A549 treated with AZD2906 at 1 μM for 4 hours (cell line): Measurements from ENCODE around the gene PHETA2. TPM values are rescaled to one million over a fixed set of nuclear protein-coding genes. Genes with fewer than 3 reads are reported as not detected.

Experiments used
- total RNA-seq: library from RNA; stranded (reverse); fragments of 200-300 nt; extraction: Qiagen RNA extraction; gene quantifications from 5 replicates; pipeline ENCODE4 v1.2.3, GENCODE V29; 2022

Gene PHETA2, protein sequence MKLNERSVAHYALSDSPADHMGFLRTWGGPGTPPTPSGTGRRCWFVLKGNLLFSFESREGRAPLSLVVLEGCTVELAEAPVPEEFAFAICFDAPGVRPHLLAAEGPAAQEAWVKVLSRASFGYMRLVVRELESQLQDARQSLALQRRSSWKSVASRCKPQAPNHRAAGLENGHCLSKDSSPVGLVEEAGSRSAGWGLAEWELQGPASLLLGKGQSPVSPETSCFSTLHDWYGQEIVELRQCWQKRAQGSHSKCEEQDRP
- not detected in 5 replicates for total RNA-seq

GRCh38 chr22:42074132-42074811, at the start of gene PHETA2:
Gene PHETA2 (plus strand): TSS chr22:42074248. CDS start chr22:42077294, 3,046 bp downstream.

GRCh38 chr22:42070517-42071422, 3.3 kb upstream of the PHETA2 start, which contains the start of gene NAGA:
Gene NAGA (minus strand): TSS chr22:42070812. CDS start chr22:42070297, 515 bp downstream.

GRCh38 chr22:42079319-42080251, 5.5 kb downstream of the PHETA2 start, which contains the start of gene SMDT1:
Gene SMDT1 (plus strand): TSS chr22:42079700. CDS start chr22:42079769, 69 bp downstream.

GRCh38 chr22:42090596-42091454, 16.8 kb downstream of the PHETA2 start, which contains the start of gene NDUFA6:
Gene NDUFA6 (minus strand): TSS chr22:42090772. CDS start chr22:42090744, 28 bp downstream.

Other genes starting within 250 kb of the PHETA2 start
- gene SREBF2, start 241.1 kb upstream of the PHETA2 start, total RNA-seq, result 24.7 to 30.4 TPM (median 28.5 TPM) in 5 replicates
- 0.18 to 0.30 TPM (median 0.23 TPM) in 4 of 5 replicates, not detected in the other for gene SHISA8, start 159.2 kb upstream of the PHETA2 start, total RNA-seq
- gene TNFRSF13C, start 147.4 kb upstream of the PHETA2 start, total RNA-seq, result 0.12 to 0.23 TPM (median 0.14 TPM) in 5 replicates
- 27.0 to 40.5 TPM (median 35.9 TPM) in 5 replicates for gene CENPM, start 127.1 kb upstream of the PHETA2 start, total RNA-seq
- 0.90 to 1.2 TPM (median 1.1 TPM) in 5 replicates for gene SEPTIN3, start 104.8 kb upstream of the PHETA2 start, total RNA-seq
- 0.06 to 0.13 TPM (median 0.06 TPM) in 4 of 5 replicates, not detected in the other for gene WBP2NL, start 75.5 kb upstream of the PHETA2 start, total RNA-seq
- 6.1 to 7.2 TPM (median 7.2 TPM) in 5 replicates for gene NAGA, start 3.4 kb upstream of the PHETA2 start, total RNA-seq
- gene SMDT1, start 5.5 kb downstream of the PHETA2 start, total RNA-seq, result 23.0 to 45.8 TPM (median 40.7 TPM) in 5 replicates
- 60.4 to 69.1 TPM (median 63.5 TPM) in 5 replicates for gene NDUFA6, start 16.5 kb downstream of the PHETA2 start, total RNA-seq
- gene CYP2D6, start 56.6 kb downstream of the PHETA2 start, total RNA-seq, result 0.30 to 0.70 TPM (median 0.32 TPM) in 5 replicates
- gene TCF20, start 196.4 kb downstream of the PHETA2 start, total RNA-seq, result 11.6 to 16.2 TPM (median 12.9 TPM) in 5 replicates